ENCODE results near the gene MEIOB.

MEIOB gene

DNA sequence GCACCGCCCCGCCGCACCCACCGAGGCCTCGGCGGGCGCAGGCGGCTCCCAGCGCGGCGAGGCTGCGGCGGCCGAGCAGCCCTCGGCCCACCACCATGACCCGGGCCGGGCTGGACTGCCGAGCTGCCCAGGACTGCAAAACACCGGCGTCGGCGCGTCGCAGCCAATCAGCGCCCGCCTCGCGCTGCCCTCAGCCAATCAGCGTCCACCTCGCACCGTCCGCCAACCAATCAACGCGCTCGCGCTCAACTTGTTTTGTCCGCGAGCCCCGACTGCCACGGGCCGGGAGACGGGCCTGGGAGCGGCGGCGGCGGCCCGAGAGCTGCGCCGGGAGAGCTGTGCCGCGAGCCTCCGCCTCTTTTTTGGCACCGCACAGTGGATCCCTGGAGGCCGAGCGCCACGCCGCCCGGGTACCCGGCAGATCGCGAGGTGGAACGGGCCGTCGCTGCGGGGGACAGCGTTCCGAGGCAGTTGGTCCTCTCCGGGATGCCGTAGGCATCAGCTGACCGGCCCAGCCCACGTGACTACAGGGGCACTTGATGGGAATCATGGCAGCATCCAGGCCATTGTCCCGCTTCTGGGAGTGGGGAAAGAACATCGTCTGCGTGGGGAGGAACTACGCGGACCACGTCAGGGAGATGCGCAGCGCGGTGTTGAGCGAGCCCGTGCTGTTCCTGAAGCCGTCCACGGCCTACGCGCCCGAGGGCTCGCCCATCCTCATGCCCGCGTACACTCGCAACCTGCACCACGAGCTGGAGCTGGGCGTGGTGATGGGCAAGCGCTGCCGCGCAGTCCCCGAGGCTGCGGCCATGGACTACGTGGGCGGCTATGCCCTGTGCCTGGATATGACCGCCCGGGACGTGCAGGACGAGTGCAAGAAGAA, 45.0 kb downstream of the MEIOB start, which contains the start of the genes FAHD1 and HAGH:
FAHD1 (plus strand) TSS at position 516 of the 883 bp plus-strand sequence; CDS start at position 549, 33 bp downstream.
HAGH (minus strand) TSS at position 135 of the 883 bp plus-strand sequence; CDS start at position 97, 38 bp downstream.
- no peak for FAIRE-seq

GRCh38 chr16:1825864-1826690, 45.9 kb downstream of the MEIOB start:
- no peak for FAIRE-seq

DNA sequence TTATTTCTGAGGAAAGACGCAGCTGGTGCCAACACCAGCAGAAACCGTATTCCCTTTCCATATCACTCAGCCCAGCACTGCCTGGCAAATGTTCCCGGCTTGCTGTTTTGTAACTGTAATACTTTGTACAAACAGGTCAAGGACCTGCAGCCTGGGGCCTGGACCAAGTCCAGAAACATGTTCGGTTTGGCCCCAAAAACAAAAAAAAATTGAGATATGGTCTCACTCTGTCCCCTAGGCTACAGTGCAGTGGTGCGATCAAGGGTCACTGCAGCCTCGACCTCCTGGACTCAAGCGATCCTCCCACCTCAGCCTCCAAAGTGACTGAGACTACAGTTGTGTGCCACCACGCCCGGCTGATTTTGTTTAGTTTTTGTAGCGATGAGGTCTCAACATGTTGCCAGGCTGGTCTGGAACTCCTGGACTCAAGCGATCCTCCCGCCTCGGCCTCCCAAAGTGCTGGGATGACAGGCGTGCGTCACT, 46.5 kb downstream of the MEIOB start:
- FAIRE-seq: no peak

GRCh38 chr16:1823821-1824220, 48.1 kb downstream of the MEIOB start:
- no peak for FAIRE-seq

- no peak for FAIRE-seq
Observed at GRCh38 chr16:1822801-1823200, 49.2 kb downstream of the MEIOB start.

DNA sequence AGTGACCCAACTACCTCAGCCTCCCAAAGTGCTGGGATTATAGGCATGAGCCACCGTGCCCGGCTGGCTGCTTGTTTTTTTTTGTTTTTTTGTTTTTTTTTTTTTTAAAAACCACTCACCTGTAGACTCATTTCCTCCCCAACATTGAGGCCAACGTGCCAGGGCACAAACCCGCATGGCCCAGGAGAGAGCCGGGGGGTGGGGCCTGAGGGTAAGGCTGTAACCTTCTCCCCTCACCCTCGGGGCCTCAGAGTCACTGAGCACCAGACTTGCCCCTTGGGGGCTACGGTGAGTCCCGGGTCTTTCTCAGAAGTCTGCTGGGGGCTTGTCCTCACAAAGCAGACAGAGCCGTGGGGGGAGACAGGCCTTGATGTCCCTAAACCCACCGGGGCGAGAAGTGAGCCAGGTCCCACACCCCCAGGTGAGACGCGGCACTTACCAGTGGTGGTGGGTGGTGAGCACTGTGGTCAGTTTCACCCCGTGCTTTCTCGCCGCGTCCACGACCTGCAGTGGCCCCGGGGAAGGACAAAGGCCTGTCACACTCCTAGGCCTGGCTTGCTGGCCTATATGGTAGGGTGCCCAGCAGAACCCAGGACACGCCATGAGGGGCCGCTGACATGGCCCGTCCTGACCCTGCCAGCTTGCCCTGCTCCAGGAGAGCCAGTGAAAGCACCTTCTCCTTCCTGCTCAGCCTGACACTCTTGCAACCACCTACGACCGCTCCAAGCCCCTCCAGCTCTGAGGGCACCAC, 49.9 kb downstream of the MEIOB start:
- no peak for FAIRE-seq

GRCh38 chr16:1820946-1821290, 51.0 kb downstream of the MEIOB start:
- no peak for FAIRE-seq

GRCh38 chr16:1820096-1820945, 51.6 kb downstream of the MEIOB start:
- FAIRE-seq: no peak

- FAIRE-seq: no peak
Observed at GRCh38 chr16:1819611-1820010, 52.4 kb downstream of the MEIOB start.

DNA sequence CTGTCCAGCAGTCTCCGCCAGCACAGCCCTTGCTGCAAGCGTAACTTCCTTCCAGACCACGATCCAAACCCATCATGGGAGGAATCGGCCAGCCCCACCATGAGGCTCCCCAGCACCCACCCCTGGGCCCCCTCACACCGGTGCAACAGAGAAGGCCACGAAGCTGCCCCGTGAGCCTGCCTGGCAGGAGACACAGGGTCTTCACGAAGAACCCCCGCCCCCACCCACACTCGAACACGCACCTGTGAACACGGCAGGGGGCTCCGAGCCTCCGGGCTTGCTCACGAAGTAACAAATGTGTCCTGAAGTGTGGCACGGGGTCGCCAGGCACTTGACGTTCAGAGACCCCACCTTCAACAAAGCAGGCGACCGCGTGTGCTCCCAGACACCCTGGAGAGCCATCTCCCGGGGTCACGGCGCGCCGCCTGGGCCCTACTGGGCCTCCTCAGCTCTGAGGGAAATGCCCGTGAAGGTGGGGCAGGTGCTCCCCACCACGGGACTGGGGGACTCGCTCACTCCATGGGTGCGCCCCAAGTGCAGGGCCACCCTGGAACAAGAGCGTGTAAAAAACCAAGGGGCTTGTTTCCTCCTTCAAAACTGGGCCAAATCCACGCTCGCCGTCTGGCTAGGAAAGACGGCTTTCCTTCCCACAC, 53.0 kb downstream of the MEIOB start:
- FAIRE-seq: no peak

DNA sequence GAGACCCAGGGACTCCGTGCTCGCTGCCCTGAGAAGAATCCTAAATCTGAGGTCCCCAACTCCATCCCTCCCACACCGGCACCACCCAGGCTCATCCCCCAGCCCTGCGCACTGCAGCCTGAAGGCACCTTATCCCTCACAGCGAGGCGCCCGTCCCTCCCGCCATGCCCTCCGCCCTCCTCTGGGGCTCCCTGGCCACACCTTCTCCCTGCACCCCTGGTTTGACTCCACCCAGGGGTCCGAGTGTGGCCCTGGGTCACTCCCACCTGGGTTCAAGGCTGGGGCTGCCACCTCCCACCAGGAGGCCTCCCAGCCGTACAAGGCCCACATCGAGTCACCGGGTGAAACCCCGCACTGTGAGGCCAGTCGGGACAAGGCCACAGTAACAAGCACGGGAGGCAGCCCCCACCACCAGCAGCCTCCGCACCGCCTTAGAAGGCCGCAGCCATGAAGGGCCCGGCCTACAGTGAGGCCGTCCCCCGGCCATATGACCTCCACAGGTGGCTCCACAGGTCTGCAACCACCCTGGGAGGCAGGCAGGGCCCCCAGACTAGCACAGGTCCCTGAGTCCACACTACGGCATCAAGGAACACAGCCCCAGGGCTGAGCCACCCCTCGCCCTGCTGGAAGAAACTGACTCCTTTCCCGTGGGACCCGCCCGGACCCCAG, 53.6 kb downstream of the MEIOB start:
- no peak for FAIRE-seq

DNA sequence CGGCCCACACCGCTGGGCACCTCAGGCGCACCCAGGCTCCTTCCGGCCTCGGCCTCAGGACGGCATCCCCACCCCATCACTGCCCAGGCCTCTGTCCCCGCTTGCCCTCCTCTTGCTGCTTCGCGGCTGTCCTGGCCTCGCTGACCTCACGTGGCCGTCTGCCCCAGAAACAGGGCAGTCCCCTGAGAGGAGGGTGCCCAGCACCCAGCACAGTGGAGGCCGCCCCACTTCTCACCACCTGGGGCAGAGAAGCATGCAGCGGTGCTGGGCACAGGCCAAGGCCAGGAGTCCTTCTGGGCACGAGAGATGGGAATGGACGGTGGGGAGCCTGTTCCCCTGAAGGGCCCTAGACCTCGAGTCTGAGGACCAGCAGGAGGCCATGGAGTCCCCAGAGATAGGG, 54.2 kb downstream of the MEIOB start:
- FAIRE-seq: no peak

DNA sequence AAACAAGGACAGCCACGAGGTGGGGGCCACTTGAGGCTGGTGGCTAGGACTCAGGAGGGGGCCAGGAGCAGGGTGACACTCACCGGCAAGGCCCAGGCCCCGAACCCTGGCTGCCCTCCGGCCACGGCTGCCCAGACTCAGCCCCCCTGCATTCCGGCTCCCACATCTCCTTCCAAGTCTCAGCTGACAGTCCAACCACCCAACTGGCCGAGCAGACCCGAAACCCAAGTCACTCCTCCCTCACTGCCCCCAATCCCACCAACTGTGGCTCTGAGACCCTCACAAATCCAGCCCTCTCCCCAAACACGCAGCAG, 54.7 kb downstream of the MEIOB start:
- FAIRE-seq: no peak

- no peak for FAIRE-seq
Observed at GRCh38 chr16:1816396-1817275, 55.3 kb downstream of the MEIOB start.

DNA sequence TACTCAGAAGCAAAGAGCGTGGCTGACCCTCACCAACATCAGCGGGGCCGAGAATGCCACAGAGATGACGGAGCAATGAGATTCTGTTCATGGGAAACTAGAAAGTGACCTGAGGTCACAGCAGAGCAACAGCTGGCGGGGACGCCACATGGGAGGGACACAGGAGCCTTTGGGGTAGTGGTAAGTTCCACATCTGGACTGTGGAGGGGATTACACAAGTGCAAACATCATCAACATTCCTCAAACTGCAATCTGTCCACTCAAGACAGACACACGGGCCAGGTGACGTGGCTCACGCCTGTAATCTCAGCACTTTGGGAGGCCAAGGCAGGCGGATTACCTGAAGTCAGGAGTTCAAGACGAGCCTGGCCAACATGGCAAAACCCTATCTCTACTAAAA, 56.5 kb downstream of the MEIOB start:
- no peak for FAIRE-seq

DNA sequence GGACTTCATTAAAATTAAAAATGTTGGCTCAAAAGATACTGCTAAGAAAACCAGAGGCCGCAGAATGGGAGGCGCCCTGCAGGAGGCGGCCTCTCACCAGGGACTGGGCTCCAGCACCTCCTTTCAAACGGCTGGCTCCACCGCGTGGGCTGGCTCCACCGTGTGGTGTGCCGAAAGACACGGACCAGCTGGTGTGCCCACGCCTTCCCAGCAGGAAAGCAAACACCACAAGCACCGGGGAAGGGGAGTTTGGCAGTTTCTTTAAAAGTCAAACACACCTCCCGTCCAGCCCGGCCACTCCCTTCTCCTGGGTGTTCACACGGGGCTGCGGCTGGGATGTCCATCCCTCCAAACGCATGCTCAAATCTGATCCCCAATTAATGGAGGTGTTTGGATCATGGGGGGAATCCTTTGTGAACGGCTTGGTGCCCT, 59.2 kb downstream of the MEIOB start:
- no peak for FAIRE-seq

DNA sequence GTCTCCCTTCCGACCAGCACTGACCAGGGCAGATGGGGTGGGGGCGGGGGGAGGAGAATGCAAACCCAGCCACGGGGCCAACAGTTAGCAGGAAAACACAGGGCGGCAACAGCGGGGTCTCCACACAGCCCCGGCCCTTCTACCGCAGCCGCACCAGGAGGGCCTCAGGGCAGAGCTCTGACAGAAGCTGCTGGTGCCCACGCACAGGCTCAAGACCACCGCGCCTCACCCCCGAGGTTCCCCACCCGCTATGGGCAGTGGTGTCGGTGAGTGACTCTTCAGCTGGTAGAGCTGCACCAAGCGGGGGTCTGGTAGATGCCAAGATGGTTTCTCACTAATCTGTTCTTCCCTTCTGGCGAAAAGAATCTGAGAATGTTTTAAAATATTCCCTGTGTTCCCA, 61.4 kb downstream of the MEIOB start:
- FAIRE-seq: no peak

GRCh38 chr16:1810106-1810505, 61.9 kb downstream of the MEIOB start:
- no peak for FAIRE-seq

DNA sequence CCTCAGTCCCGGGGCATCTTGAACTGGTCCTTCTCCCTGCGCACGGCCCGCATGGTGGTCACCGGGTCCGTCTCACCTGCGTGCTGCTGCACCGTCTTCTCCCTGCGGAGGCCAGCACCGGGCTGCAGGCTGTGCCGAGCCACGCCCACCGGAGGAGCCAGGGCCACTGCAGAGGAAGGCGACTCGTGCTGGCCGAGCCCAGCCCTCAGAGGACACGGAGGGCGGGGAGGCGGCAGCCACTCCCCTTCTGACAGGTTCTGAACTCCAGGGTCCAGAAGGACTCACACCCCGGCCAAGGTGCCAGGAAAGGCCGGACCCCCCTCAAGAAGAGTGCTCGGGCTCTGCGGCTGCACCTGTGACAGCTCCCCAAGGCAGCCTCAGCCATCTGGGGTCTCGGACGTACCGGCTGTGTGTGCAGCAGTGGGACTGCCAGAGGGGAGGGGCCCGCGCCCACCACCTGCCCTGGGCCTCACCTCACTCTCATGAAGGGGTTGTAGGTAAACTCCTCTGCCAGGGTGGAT, 62.6 kb downstream of the MEIOB start:
- no peak for FAIRE-seq

DNA sequence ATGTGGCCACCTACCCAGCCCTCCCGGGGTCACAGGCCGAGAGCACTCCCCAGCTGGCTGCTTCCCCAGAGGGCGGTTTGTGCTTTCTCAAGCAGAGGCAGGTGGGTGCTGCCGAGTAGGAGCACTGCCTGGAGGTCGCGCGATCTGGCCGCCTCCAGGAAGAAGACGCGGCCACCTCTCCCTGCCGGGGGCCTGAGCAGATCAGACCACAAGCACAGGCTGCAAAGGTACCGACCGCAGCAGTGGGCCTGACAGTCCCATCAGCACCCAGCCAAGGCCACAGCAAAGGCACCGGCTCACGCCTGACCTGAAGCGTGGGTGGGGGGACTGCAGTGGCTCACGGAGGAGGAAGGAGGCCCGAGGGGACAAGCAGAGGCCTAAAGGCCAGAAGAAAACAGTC, 63.3 kb downstream of the MEIOB start:
- no peak for FAIRE-seq

Data from A204.1 (cell line).